Vagina (tissue), 2 donors: ENCODE results near the gene MAN1A1.

Experiments used
- POLR2A ChIP-seq, 2 donors: fragments of 450-650 bp; IDR thresholded peaks; one replicate each; pipeline ENCODE4 v1.6.1; 2017; ENCODE audit warnings: antibody characterized with exemption in 2 of 2, mild to moderate bottlenecking in 2 of 2, moderate library complexity in 2 of 2
- POLR2AphosphoS5 ChIP-seq, 2 donors: sonication (generic); formaldehyde crosslinking; IDR thresholded peaks; one replicate each; pipeline ENCODE4 v1.9.0; 2017; ENCODE audit warnings: antibody characterized with exemption in 2 of 2, mild to moderate bottlenecking in 2 of 2, low read depth in 1 of 2; ENCODE audit not compliant: insufficient read depth in 1 of 2
- TF ChIP-seq, protein P1 (sequence below), 3 experiments: fragments of 450-650 bp in 2 of 3; fragments of 200-600 bp in 1 of 3; sonication (generic) in 1 of 3; IDR thresholded peaks; one replicate each; pipeline ENCODE4 v1.5.1; 2017 to 2019; ENCODE audit warnings: antibody characterized with exemption in 3 of 3, mild to moderate bottlenecking in 2 of 3, moderate library complexity in 2 of 3

DNA sequence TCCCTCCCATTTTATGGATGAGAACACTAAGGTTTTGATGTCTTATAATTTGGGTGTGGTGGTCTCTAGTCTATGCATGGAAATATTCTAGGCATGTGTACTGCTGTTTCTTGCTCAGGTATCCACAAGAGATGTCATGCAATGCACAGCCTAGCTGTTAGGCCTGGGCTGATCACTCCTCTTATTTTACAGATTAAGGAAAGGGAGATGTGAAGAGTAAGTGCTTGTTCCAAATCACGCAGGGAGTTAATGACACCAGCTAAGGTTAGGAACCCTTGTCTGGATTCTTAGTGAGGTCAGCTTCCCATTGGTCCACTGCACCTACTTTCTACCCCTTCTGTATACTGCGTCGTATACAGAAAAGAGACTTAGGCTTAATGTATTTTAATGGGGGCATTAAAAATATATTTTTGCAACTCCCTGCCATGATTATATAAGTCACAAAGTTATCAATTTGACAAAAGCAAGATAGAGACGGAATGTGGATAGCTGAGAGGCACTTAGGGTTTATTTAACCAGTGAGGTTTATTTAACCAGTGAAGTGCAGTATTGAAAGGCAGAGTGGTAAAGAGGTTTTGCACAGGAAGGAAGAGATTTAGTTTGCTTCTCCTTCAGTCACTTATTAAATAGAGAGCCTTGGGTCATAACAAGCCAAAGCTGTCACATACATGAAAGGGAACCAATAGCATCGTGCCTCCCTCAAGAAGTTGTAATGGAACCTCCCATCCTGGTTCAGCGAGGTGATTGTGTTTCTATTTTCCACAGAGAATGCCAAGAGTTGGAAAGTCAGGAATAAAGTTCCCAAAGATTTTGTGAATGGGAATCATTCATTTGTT is 176.1 kb downstream of the MAN1A1 start:
- TF ChIP-seq, protein P1, sequence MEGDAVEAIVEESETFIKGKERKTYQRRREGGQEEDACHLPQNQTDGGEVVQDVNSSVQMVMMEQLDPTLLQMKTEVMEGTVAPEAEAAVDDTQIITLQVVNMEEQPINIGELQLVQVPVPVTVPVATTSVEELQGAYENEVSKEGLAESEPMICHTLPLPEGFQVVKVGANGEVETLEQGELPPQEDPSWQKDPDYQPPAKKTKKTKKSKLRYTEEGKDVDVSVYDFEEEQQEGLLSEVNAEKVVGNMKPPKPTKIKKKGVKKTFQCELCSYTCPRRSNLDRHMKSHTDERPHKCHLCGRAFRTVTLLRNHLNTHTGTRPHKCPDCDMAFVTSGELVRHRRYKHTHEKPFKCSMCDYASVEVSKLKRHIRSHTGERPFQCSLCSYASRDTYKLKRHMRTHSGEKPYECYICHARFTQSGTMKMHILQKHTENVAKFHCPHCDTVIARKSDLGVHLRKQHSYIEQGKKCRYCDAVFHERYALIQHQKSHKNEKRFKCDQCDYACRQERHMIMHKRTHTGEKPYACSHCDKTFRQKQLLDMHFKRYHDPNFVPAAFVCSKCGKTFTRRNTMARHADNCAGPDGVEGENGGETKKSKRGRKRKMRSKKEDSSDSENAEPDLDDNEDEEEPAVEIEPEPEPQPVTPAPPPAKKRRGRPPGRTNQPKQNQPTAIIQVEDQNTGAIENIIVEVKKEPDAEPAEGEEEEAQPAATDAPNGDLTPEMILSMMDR (IDR thresholded peaks at IDR 0.05): no peak
- TF ChIP-seq POLR2A (IDR thresholded peaks at IDR 0.05) (no peak), POLR2AphosphoS5 (IDR thresholded peaks at IDR 0.05; ENCODE audit: insufficient read depth in 1 of 2, low read depth in 1 of 2) (no peak)
